SK-N-SH treated with all-trans-retinoic acid at 6 μM for 48 hours (cell line): ENCODE data around the gene RASGEF1B.

ENCODE experiments used
- ATAC-seq: fragments of 200-7000 bp; cut with Tn5 transposase; 3 replicates; pipeline ENCODE4 v1.9.1; 2020; ENCODE audit warnings: mild to moderate bottlenecking, moderate library complexity
- ARNTL ChIP-seq: fragments of 450-650 bp; formaldehyde crosslinking; IDR thresholded peaks from 2 replicates; pipeline ENCODE4 v1.5.0; 2020; ENCODE audit warnings: low read depth, mild to moderate bottlenecking, moderate library complexity, borderline replicate concordance
- BACH2 ChIP-seq: fragments of 250-450 bp; sonication (Bioruptor Pico); IDR thresholded peaks from 2 replicates; pipeline ENCODE4 v1.9.0; 2021; ENCODE audit warnings: mild to moderate bottlenecking, borderline replicate concordance
- CREB5 ChIP-seq: fragments of 250-450 bp; sonication (Bioruptor Pico); IDR thresholded peaks from 2 replicates; pipeline ENCODE4 v1.5.1; 2020; ENCODE audit warnings: low read depth, mild to moderate bottlenecking, moderate library complexity
- CSDC2 ChIP-seq: fragments of 250-450 bp; sonication (Bioruptor Pico); IDR thresholded peaks from 2 replicates; pipeline ENCODE4 v1.5.0; 2020; ENCODE audit warnings: mild to moderate bottlenecking, moderate library complexity
- GLIS3 ChIP-seq: fragments of 250-450 bp; sonication (Bioruptor Pico); IDR thresholded peaks from 2 replicates; pipeline ENCODE4 v1.5.0; 2020; ENCODE audit warnings: mild to moderate bottlenecking, moderate library complexity
- ISL1 ChIP-seq: fragments of 250-450 bp; sonication (Bioruptor Pico); IDR thresholded peaks from 2 replicates; pipeline ENCODE4 v2.1.2; 2022; ENCODE audit warnings: mild to moderate bottlenecking, moderate library complexity
- OSR1 ChIP-seq: fragments of 250-450 bp; sonication (Bioruptor Pico); IDR thresholded peaks from 2 replicates; pipeline ENCODE4 v1.8.0; 2022; ENCODE audit warnings: moderate library complexity, mild to moderate bottlenecking, inconsistent platforms
- PATZ1 ChIP-seq: fragments of 250-450 bp; sonication (Bioruptor Pico); IDR thresholded peaks from 2 replicates; pipeline ENCODE4 v1.8.0; 2020; ENCODE audit warnings: mild to moderate bottlenecking, moderate library complexity, borderline replicate concordance
- PPARA ChIP-seq: fragments of 250-450 bp; sonication (Bioruptor Pico); IDR thresholded peaks from 2 replicates; pipeline ENCODE4 v1.5.0; 2020; ENCODE audit warnings: mild to moderate bottlenecking, borderline replicate concordance
- RARB ChIP-seq: fragments of 250-450 bp; sonication (Bioruptor Pico); IDR thresholded peaks from 2 replicates; pipeline ENCODE4 v1.8.0; 2021; ENCODE audit warnings: mild to moderate bottlenecking, moderate library complexity
- TCF4 ChIP-seq: fragments of 250-450 bp; sonication (Bioruptor Pico); IDR thresholded peaks from 2 replicates; pipeline ENCODE4 v1.8.0; 2021; ENCODE audit warnings: mild to moderate bottlenecking, moderate library complexity, borderline replicate concordance
- TOX ChIP-seq: fragments of 250-450 bp; sonication (Bioruptor Pico); IDR thresholded peaks from 2 replicates; pipeline ENCODE4 v1.8.0; 2021; ENCODE audit warnings: mild to moderate bottlenecking, moderate library complexity, borderline replicate concordance
- ZC3H10 ChIP-seq: fragments of 250-450 bp; sonication (Bioruptor Pico); IDR thresholded peaks from 2 replicates; pipeline ENCODE4 v1.5.1; 2021; ENCODE audit warnings: mild to moderate bottlenecking, moderate library complexity
- ZFP3 ChIP-seq: fragments of 250-450 bp; sonication (Bioruptor Pico); IDR thresholded peaks from 2 replicates; pipeline ENCODE4 v1.5.0; 2020; ENCODE audit warnings: mild to moderate bottlenecking, moderate library complexity
- ZFP30 ChIP-seq: fragments of 450-650 bp; formaldehyde crosslinking; IDR thresholded peaks from 2 replicates; pipeline ENCODE4 v1.5.0; 2022; ENCODE audit warnings: mild to moderate bottlenecking, moderate library complexity
- ZNF565 ChIP-seq: fragments of 450-650 bp; formaldehyde crosslinking; conservative IDR thresholded peaks from 2 replicates; pipeline ENCODE4 v1.5.0; 2020; ENCODE audit warnings: low read depth, mild to moderate bottlenecking, moderate library complexity
- ZNF70 ChIP-seq: fragments of 450-650 bp; formaldehyde crosslinking; IDR thresholded peaks from 2 replicates; pipeline ENCODE4 v1.5.0; 2020; ENCODE audit warnings: mild to moderate bottlenecking, moderate library complexity
- ZNF8 ChIP-seq: fragments of 450-650 bp; formaldehyde crosslinking; IDR thresholded peaks from 2 replicates; pipeline ENCODE4 v1.5.0; 2020; ENCODE audit warnings: mild to moderate bottlenecking, moderate library complexity
- TF ChIP-seq, protein P1 (sequence below): fragments of 250-450 bp; sonication (Bioruptor Pico); IDR thresholded peaks from 2 replicates; pipeline ENCODE4 v1.5.1; 2021; ENCODE audit warnings: mild to moderate bottlenecking, moderate library complexity
- TF ChIP-seq, protein P2 (sequence below): fragments of 250-450 bp; sonication (Bioruptor Pico); IDR thresholded peaks from 2 replicates; pipeline ENCODE4 v1.5.0; 2020; ENCODE audit warnings: mild to moderate bottlenecking, moderate library complexity

Gene RASGEF1B

GRCh38 chr4:81512001-81512756 lies 40.5 kb upstream of the RASGEF1B start:
- no peak for ATAC-seq
- TF ChIP-seq CSDC2 (CRISPR knock-in tag) (no peak), CREB5 (CRISPR knock-in tag) (no peak), OSR1 (CRISPR knock-in tag) (no peak), ZNF565 (no peak), ZFP30 (CRISPR knock-in tag) (no peak), PPARA (CRISPR knock-in tag) (no peak), ARNTL (no peak), TCF4 (CRISPR knock-in tag) (no peak), ISL1 (CRISPR knock-in tag) (no peak), ZFP3 (CRISPR knock-in tag) (no peak), BACH2 (CRISPR knock-in tag) (no peak), RARB (no peak), GLIS3 (CRISPR knock-in tag) (no peak), ZNF8 (CRISPR knock-in tag) (no peak), TOX (no peak), PATZ1 (CRISPR knock-in tag) (no peak), ZNF70 (CRISPR knock-in tag) (no peak), ZC3H10 (no peak)
- TF ChIP-seq, protein P1, sequence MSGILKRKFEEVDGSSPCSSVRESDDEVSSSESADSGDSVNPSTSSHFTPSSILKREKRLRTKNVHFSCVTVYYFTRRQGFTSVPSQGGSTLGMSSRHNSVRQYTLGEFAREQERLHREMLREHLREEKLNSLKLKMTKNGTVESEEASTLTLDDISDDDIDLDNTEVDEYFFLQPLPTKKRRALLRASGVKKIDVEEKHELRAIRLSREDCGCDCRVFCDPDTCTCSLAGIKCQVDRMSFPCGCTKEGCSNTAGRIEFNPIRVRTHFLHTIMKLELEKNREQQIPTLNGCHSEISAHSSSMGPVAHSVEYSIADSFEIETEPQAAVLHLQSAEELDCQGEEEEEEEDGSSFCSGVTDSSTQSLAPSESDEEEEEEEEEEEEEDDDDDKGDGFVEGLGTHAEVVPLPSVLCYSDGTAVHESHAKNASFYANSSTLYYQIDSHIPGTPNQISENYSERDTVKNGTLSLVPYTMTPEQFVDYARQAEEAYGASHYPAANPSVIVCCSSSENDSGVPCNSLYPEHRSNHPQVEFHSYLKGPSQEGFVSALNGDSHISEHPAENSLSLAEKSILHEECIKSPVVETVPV, result no peak

GRCh38 chr4:81510643-81511178 lies 39.0 kb upstream of the RASGEF1B start:
- no peak for TF ChIP-seq CSDC2 (CRISPR knock-in tag)
- no peak for TF ChIP-seq ZNF565
- no peak for TF ChIP-seq ZFP3 (CRISPR knock-in tag)
- TF ChIP-seq ISL1 (CRISPR knock-in tag), result no peak
- TF ChIP-seq TCF4 (CRISPR knock-in tag), result no peak
- no peak for TF ChIP-seq ARNTL
- ATAC-seq, result no peak

GRCh38 chr4:81509822-81510221 lies 38.1 kb upstream of the RASGEF1B start:
- TF ChIP-seq, protein P2, sequence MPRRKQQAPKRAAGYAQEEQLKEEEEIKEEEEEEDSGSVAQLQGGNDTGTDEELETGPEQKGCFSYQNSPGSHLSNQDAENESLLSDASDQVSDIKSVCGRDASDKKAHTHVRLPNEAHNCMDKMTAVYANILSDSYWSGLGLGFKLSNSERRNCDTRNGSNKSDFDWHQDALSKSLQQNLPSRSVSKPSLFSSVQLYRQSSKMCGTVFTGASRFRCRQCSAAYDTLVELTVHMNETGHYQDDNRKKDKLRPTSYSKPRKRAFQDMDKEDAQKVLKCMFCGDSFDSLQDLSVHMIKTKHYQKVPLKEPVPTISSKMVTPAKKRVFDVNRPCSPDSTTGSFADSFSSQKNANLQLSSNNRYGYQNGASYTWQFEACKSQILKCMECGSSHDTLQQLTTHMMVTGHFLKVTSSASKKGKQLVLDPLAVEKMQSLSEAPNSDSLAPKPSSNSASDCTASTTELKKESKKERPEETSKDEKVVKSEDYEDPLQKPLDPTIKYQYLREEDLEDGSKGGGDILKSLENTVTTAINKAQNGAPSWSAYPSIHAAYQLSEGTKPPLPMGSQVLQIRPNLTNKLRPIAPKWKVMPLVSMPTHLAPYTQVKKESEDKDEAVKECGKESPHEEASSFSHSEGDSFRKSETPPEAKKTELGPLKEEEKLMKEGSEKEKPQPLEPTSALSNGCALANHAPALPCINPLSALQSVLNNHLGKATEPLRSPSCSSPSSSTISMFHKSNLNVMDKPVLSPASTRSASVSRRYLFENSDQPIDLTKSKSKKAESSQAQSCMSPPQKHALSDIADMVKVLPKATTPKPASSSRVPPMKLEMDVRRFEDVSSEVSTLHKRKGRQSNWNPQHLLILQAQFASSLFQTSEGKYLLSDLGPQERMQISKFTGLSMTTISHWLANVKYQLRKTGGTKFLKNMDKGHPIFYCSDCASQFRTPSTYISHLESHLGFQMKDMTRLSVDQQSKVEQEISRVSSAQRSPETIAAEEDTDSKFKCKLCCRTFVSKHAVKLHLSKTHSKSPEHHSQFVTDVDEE (CRISPR knock-in tag), result no peak
- TF ChIP-seq CSDC2 (CRISPR knock-in tag) (no peak), CREB5 (CRISPR knock-in tag) (no peak)
- ATAC-seq, result no peak
